Endodermal cell (in vitro differentiated cells): ENCODE data around the gene AADAT. TPM values are rescaled to one million over a fixed set of nuclear protein-coding genes. Genes with fewer than 3 reads are reported as not detected.
"Not testable (repeated sequence)": the region's sequence is repeated elsewhere in the genome, so short reads cannot be mapped to it uniquely, and the experiment has no call there.

Source experiments
- DNase-seq: peaks from one replicate; pipeline ENCODE4 v3.0.0-alpha.2; 2017
- H3K27ac ChIP-seq: 2 replicates; pipeline ENCODE4 v1.5.1; 2013; ENCODE audit warnings: mild to moderate bottlenecking, low read depth, low read length, moderate library complexity
- H3K27me3 ChIP-seq: 2 replicates; pipeline ENCODE4 v1.6.1; 2013; ENCODE audit warnings: mild to moderate bottlenecking, low read length, moderate library complexity; ENCODE audit not compliant: insufficient read depth, control insufficient read depth, poor library complexity, severe bottlenecking
- H3K36me3 ChIP-seq: 2 replicates; pipeline ENCODE4 v1.7.0; 2013; ENCODE audit warnings: mild to moderate bottlenecking, low read length, moderate library complexity; ENCODE audit not compliant: control insufficient read depth, insufficient read depth
- H3K4me1 ChIP-seq: one replicate; pipeline ENCODE4 v1.7.0; 2013; ENCODE audit warnings: low read length; ENCODE audit not compliant: control insufficient read depth, insufficient read depth
- H3K4me3 ChIP-seq: 2 replicates; pipeline ENCODE4 v1.5.1; 2013; ENCODE audit warnings: mild to moderate bottlenecking, low read length, moderate library complexity
- H3K9ac ChIP-seq: 2 replicates; pipeline ENCODE4 v1.6.1; 2013; ENCODE audit warnings: mild to moderate bottlenecking, low read length, moderate library complexity; ENCODE audit not compliant: poor library complexity, severe bottlenecking; ENCODE audit errors: extremely low read depth
- H3K9me3 ChIP-seq: 2 replicates; pipeline ENCODE4 v1.6.1; 2013; ENCODE audit warnings: mild to moderate bottlenecking, low read length, moderate library complexity; ENCODE audit not compliant: control insufficient read depth
- H3K27ac Mint-ChIP-seq: 2 replicates; pipeline ENCODE4 v1.8.0; 2020; ENCODE audit warnings: mixed read lengths
- H3K27me3 Mint-ChIP-seq: 2 replicates; pipeline ENCODE4 v1.8.0; 2021; ENCODE audit warnings: mild to moderate bottlenecking, mixed read lengths; ENCODE audit not compliant: insufficient read depth
- H3K36me3 Mint-ChIP-seq: 2 replicates; pipeline ENCODE4 v1.8.0; 2020; ENCODE audit warnings: low read depth, mixed read lengths
- H3K4me1 Mint-ChIP-seq: 2 replicates; pipeline ENCODE4 v1.8.0; 2020; ENCODE audit warnings: mixed read lengths
- H3K4me3 Mint-ChIP-seq: 2 replicates; pipeline ENCODE4 v1.8.0; 2020; ENCODE audit warnings: mild to moderate bottlenecking, moderate library complexity, mixed read lengths
- H3K9me3 Mint-ChIP-seq: 2 replicates; pipeline ENCODE4 v1.8.0; 2020; ENCODE audit warnings: mild to moderate bottlenecking, mixed read lengths
- WGBS, 2 experiments: methylation state at CpG; one replicate each; pipeline versions ENCODE4 v1.1.5 to v1.1.7; 2013; ENCODE audit warnings: missing lambda C conversion rate in 2 of 2, mixed read lengths in 1 of 2; ENCODE audit not compliant: insufficient coverage in 1 of 2, insufficient read length in 1 of 2; 5-methylcytosine and 5-hydroxymethylcytosine counted together
- total RNA-seq, 2 donors: library from RNA; stranded (reverse); fragmentation: NEBNext Ultra II Directional in 1 of 2; extraction: Animal tissue kit (Norgen Biotek cat#: 25700) in 1 of 2; gene quantifications; 2 replicates in 1 of 2; 3 replicates in 1 of 2; pipeline ENCODE4 v1.2.1, GENCODE V29; 2021
- TF ChIP-seq, protein P1 (sequence below): fragments of 200-600 bp; sonication (generic); conservative IDR thresholded peaks from 2 replicates; pipeline ENCODE4 v1.5.0; 2021; ENCODE audit warnings: antibody characterized with exemption, mild to moderate bottlenecking

AADAT gene
- total RNA-seq, 2 donors from 2014 or later: 34.4 to 42.3 TPM

DNA sequence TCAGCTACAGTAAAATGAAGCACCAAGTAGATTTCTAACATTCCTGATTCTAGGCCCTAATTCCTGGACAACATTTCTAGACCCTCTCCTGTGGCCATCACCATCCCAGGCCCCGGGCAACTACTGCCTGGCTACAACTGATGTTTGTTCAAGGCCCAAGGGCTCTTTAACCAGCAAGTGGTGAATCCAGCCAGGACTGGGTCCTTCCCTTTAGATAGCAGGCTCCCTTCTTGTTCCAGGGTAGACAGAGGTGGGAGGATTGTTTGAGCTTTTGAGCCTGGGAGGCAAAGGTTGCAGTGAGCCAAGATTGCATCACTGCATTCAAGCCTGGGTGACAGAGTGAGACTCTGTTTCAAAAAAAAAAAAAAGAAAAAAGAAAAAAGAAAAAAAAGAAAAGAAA, 12.7 kb upstream of the AADAT start:
- TF ChIP-seq, protein P1, sequence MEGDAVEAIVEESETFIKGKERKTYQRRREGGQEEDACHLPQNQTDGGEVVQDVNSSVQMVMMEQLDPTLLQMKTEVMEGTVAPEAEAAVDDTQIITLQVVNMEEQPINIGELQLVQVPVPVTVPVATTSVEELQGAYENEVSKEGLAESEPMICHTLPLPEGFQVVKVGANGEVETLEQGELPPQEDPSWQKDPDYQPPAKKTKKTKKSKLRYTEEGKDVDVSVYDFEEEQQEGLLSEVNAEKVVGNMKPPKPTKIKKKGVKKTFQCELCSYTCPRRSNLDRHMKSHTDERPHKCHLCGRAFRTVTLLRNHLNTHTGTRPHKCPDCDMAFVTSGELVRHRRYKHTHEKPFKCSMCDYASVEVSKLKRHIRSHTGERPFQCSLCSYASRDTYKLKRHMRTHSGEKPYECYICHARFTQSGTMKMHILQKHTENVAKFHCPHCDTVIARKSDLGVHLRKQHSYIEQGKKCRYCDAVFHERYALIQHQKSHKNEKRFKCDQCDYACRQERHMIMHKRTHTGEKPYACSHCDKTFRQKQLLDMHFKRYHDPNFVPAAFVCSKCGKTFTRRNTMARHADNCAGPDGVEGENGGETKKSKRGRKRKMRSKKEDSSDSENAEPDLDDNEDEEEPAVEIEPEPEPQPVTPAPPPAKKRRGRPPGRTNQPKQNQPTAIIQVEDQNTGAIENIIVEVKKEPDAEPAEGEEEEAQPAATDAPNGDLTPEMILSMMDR: no peak
- Mint-ChIP-seq H3K27ac (no peak overlapping the region), H3K27me3 (no peaks in the 10 kb centered on the region), H3K4me3 (no peak overlapping the region), H3K4me1 (peaks cover 33% of the 10 kb centered on the region), H3K9me3 (peaks cover 23% of the 10 kb centered on the region), H3K36me3 (peaks cover 5% of the 10 kb centered on the region)
- DNase-seq: no peak
- Histone ChIP-seq H3K36me3 (no peaks in the 10 kb centered on the region), H3K4me1 (no peaks in the 10 kb centered on the region), H3K4me3 (no peak overlapping the region), H3K27me3 (no peaks in the 10 kb centered on the region), H3K9me3 (peaks cover 13% of the 10 kb centered on the region), H3K27ac (no peak overlapping the region), H3K9ac (no peak overlapping the region)
- WGBS, 2 experiments: 86% methylated on average over 1 of the region's 1 CpG; no CpG with 5 or more reads in 1 of the 2 experiments

GRCh38 chr4:170098171-170098570, 8.4 kb upstream of the AADAT start:
- not testable (repeated sequence) for H3K36me3 Mint-ChIP-seq, H3K27ac ChIP-seq, H3K9ac ChIP-seq, H3K27me3 ChIP-seq, H3K4me3 ChIP-seq, H3K4me1 ChIP-seq, H3K27ac Mint-ChIP-seq, H3K36me3 ChIP-seq, H3K4me3 Mint-ChIP-seq, H3K27me3 Mint-ChIP-seq, DNase-seq
- Mint-ChIP-seq H3K9me3 (peaks cover 24% of the 10 kb centered on the region), H3K4me1 (peaks cover 27% of the 10 kb centered on the region)
- H3K9me3 ChIP-seq: peaks cover 17% of the 10 kb centered on the region
- 82 to 95% methylated on average over 2 of the region's 2 CpGs for WGBS, 2 experiments

- Mint-ChIP-seq H3K36me3 (peaks cover 5% of the 10 kb centered on the region), H3K4me1 (peaks cover 27% of the 10 kb centered on the region), H3K9me3 (peaks cover 24% of the 10 kb centered on the region), H3K27ac (no peak overlapping the region), H3K4me3 (no peak overlapping the region), H3K27me3 (no peaks in the 10 kb centered on the region)
- Histone ChIP-seq H3K27me3 (no peaks in the 10 kb centered on the region), H3K27ac (no peak overlapping the region), H3K36me3 (no peaks in the 10 kb centered on the region), H3K9me3 (peaks cover 18% of the 10 kb centered on the region), H3K4me3 (no peak overlapping the region), H3K4me1 (peaks cover 3% of the 10 kb centered on the region), H3K9ac (no peak overlapping the region)
- DNase-seq: no peak
- TF ChIP-seq, protein P1: no peak
- WGBS, 2 experiments: 93 to 100% methylated on average over 2 to 4 of the region's 4 CpGs
Measured at GRCh38 chr4:170097681-170098080, 7.9 kb upstream of the AADAT start.

GRCh38 chr4:170093973-170094535, 4.3 kb upstream of the AADAT start:
- no peak overlapping the region for H3K4me3 ChIP-seq
- H3K36me3 Mint-ChIP-seq: peaks cover 5% of the 10 kb centered on the region
- H3K4me3 Mint-ChIP-seq: no peak overlapping the region
- peaks cover 16% of the 10 kb centered on the region for H3K4me1 Mint-ChIP-seq
- H3K36me3 ChIP-seq: no peaks in the 10 kb centered on the region
- no peak overlapping the region for H3K27ac ChIP-seq
- WGBS, 2 experiments: 82 to 86% methylated on average over 1 to 2 of the region's 2 CpGs
- H3K4me1 ChIP-seq: peaks cover 3% of the 10 kb centered on the region
- TF ChIP-seq, protein P1: no peak
- peaks cover 31% of the 10 kb centered on the region for H3K9me3 ChIP-seq
- DNase-seq: no peak
- H3K9ac ChIP-seq: no peak overlapping the region
- peaks cover 30% of the 10 kb centered on the region for H3K9me3 Mint-ChIP-seq
- no peaks in the 10 kb centered on the region for H3K27me3 ChIP-seq
- no peak overlapping the region for H3K27ac Mint-ChIP-seq
- peaks cover 2% of the 10 kb centered on the region for H3K27me3 Mint-ChIP-seq
